NOMO-1 treated with DMSO at 0.1 percent for 48 hours (cell line): Measurements from ENCODE around the gene PANK1.
"Not testable (repeated sequence)": the region's sequence is repeated elsewhere in the genome, so short reads cannot be mapped to it uniquely, and the experiment has no call there.

ENCODE experiments used
- DNase-seq: peaks from one replicate; lab custom pipeline; 2025; ENCODE audit not compliant: unreplicated experiment; lab: John Stamatoyannopoulos, UW

PANK1 gene

DNA sequence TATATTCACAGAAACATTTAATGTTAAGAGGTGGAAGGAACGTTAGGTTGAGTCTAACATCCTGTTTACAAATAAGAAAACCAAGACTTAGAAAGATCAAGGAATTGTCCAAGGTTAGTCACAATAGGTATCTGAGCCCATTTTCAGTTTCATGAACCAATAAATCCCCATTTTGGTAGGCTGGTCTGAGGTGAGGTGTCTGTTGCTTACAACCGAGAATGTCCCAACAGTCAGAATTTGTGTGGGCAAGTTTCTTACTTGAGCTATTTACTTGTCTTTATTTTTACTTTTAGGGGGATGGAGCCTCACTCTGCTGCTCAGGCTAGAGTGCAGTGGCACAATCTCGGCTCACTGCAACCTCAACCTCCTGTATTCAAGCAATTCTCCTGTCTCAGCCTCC, 23.6 kb downstream of the PANK1 start:
- DNase-seq: no peak

- DNase-seq: not testable (repeated sequence)
These were observed 24.7 kb downstream of the PANK1 start for GRCh38 chr10:89620296-89620695.

GRCh38 chr10:89615824-89616223, 29.2 kb downstream of the PANK1 start:
- DNase-seq: no peak

- DNase-seq: no peak
These were observed 29.9 kb downstream of the PANK1 start for GRCh38 chr10:89615112-89615511.

GRCh38 chr10:89613582-89613981, 31.5 kb downstream of the PANK1 start:
- no peak for DNase-seq

DNA sequence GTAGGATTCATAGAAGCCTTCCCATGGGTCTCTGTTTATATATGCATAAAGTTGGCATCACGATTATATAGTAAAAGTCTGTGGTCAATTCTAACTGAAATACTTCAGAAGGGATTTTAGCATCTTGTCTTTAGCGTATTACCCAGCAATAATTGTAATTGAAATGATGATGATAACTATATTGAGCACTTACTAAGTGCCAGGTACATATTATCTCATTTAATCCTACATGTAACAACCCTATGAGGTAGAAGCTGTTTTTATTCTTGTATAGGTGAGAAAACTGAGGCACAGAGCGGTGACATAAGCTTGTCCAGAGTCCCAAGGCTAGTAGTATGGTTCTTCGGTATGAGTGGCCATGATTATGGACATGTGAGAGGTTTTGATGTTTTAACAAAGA, 33.8 kb downstream of the PANK1 start:
- no peak for DNase-seq

- DNase-seq: no peak
These were observed 35.2 kb downstream of the PANK1 start for GRCh38 chr10:89609833-89610346.

DNA sequence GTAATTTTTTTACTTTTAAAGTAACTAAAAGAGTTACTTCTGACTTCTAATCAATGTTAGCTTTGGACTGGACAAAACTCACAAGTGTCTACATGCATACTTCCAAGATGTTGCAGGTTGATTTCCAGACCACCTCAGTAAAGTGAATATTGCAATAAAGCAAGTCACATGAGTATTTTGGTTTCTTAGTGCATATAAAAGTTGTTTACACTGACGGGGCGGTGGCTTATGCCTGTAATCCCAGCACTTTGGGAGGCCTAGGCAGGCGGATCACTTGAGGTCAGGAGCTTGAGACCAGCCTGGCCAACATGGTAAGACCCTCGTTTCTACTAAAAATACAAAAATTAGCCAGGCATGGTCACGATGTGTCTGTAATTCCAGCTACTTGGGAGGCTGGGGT, 40.8 kb downstream of the PANK1 start:
- no peak for DNase-seq

GRCh38 chr10:89602919-89603318, 42.1 kb downstream of the PANK1 start:
- no peak for DNase-seq

DNA sequence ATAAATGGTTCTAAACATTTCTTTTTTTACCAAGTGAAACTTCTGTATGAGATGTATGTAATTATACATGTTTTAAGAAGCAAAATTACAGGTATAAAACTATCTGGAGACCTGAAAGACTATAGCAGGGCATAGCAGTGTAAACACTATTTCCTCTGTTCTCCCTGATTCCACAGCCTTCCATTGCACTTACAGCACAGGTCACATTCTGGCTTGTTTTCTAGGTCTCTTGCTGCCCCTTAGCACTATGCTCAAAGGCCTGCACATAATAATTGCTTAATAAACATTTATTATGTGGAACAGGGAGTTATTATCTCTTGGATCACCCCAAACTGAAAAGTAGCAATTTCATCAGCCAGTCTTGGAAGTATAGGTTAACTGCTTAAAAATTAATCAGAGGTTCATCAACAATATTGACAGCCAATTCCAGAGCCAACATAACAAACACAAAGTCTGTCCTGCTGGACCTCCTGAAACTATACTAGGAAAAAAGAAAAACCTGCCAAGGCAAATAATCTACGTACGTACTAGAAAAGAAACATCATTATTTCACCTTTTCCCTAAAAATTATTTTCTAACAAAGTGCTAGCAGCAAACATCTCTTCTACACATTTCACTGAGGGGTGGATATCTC, 43.2 kb downstream of the PANK1 start:
- DNase-seq: no peak

- DNase-seq: no peak
These were observed 45.0 kb downstream of the PANK1 start for GRCh38 chr10:89600041-89600440.

DNA sequence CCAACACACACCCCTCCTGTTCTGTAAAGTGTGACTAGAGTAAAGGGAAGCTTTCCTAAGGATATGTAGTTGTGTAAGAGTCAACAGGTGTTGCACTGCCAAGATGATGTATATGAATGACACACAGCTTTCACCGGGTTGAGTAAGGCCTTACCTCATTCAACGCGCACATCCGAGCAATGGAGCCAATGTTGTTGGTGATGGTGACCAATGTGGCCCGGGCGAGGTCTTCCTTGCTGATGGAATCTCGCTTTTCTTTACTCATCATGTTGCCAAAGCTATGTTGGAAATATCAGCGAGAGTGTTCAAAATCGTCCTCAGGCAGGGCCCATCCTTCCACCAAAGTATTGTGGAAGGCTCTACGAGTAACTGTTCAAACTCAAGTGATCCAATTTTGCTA, 52.0 kb downstream of the PANK1 start:
- DNase-seq: no peak

DNA sequence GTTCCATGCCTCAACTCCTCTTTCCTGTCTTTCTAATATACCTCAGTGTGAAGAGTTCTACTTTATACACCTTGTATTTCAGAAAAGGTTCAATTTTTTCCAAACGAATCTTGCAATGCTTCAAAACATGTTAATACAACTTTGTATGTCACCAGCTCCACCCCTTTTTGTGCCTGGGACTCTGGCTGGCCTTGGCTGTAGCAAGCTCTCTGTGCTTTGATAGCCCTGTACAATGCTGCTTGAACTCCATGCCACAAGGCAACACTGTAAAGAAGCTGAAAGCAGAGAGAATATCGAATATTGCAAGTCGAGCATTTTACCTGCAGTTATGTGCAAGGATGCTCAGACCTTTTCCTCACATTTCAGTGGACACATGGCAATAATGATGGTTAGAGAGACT, 52.5 kb downstream of the PANK1 start:
- no peak for DNase-seq

DNA sequence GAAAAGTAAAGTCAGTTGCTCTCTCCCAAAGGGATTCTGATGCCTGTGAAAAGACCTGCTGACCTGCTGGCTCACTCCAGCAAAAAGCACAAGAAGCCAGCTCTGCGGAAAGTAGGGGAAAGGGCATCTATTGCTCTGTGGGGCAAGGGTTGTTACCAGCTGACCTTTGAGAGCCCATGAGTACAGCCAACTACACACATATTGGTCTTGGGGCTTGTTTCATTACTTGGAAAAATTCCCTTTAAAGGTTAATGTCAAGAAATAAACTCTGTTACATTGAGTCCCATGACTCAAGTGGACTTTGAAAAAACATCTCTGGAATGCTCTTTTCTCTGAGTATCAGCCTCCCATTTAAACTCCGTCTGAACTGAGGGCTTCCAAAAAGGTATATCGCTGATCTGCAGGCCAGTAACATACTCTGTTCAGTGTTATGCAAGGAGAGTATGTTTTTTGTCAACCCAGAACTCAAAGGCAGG, 53.2 kb downstream of the PANK1 start:
- DNase-seq: no peak

DNA sequence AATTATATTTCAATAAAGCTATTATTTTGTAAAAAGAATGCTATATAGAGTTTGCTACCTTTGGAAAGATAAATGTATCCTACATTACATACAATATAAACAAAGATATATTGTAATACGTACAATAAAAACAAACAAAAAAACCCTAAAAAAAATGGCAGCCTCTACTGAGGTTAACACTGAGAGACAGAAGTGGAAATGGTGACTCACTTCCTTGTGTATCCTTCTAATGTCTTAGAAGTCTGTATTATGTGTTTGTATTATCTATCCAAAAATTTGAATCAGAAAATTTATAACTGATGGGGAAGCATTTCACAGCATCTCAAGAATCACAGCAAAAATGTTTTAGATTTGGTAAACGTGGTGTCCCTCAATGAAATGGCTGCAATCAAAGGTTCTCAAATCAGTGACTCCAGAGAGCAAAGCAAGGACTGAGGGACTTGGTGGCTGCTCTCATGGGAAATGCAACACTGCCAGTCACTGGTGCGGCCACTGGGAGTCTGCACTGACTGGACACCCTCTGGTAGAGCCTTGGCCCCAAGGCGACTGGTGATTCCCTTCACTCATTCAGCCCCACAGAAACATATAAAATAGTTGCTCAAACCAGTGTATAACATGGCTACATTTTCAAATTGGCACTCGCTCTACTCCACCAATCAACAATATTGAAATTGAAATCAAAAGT, 53.8 kb downstream of the PANK1 start:
- no peak for DNase-seq

DNA sequence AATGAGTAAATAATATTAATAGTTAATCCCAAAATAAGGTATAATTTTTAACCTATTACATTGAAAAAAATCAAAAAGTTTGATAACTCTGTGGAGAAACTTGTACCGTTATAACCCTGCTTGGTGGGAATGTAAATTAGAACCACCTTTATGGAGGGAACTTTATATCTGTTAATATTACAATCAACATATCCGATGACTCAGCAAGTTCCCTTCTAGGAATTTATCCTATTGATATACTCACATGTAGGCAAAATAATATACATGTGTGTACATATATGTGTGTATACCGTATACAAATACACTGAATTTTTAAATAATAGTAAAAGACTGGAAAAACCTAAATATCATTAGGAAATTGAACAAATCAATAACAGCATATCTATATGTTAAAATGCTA, 54.7 kb downstream of the PANK1 start:
- DNase-seq: no peak

DNA sequence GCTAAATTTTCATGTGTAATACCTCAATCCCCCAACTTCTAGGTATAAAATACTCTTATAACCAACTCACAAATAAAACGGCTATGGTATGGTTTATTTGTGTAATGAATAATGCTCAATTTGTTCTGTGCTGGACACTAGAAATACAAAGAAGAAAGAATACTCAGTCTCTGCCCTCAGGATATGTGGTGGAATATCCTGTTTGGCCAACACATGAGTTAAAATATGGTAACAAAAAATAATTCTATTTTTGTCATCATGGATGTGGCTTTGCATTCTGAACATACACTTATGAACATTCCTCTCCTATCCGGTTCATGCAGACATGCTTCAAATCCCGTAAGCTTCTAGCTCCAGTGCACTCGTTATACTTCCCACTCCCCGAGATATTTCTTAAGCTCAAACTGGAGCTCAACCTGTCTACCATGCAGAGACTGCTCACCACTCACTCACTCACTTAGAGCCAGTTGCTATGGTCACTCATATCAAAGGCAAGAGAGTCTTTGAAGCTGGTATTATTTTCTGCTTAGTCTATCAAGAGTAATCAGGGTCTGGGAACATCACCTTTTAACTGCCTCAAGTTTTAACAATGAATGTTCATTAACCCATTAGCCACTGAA, 55.8 kb downstream of the PANK1 start:
- DNase-seq: no peak

- no peak for DNase-seq
These were observed 56.4 kb downstream of the PANK1 start for GRCh38 chr10:89588671-89589070.

DNA sequence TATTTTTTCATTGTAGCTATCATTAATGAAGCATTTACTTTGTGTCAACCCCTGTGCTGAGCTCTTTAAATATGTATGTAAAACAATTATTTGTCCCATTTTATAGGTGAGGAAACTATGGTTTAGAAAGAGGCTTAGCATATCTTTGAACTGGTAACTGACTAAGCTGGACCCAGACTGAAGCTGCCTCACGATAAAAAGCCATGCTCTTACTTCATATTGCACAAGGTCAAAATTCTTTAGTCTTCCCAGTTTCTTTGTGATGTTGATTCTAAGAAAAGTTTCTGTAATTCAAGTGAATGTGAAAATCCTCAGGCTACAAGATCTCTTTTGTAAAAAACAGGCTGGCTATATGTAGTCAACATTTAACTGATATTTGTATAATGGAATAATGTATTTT, 63.0 kb downstream of the PANK1 start:
- DNase-seq: no peak

DNA sequence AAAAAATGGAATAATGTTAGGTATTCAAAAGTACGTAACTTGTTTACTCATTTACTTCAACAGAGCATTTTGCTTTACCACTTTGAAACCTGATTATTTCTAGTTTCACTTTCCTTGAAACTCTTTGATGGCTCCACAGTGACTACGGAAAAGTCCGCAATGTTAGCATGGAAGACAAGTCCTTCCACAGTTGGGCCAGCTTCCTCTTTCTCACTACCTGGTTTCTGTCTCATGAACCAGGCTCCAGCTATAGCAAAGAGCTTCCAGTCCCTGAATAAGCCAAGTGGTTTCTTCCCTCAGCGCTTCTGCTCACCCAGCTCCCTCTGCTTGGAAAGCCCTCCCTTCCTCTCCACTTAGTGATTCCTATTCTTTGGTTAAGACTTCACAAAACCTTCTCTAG, 64.8 kb downstream of the PANK1 start:
- DNase-seq: peak; percentile 7

DNA sequence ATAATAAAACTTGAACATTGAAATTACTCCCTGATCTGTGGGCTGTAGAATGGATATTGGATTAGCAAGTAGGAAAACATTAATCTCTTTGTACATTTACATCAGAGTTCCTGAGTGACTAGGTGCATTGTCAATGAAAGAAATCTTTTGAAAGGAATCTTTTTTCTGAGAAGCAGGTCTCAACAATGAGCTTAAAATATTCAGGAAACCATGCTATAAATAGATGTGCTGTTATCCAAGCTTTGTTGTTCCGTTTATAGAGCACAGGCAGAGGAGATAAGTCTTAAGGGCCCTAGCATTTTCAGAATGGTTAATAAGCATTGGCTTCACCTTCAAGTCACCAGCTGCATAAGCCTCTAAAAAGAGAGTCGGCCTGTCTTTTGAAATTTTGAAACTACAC, 68.3 kb downstream of the PANK1 start:
- no peak for DNase-seq

DNA sequence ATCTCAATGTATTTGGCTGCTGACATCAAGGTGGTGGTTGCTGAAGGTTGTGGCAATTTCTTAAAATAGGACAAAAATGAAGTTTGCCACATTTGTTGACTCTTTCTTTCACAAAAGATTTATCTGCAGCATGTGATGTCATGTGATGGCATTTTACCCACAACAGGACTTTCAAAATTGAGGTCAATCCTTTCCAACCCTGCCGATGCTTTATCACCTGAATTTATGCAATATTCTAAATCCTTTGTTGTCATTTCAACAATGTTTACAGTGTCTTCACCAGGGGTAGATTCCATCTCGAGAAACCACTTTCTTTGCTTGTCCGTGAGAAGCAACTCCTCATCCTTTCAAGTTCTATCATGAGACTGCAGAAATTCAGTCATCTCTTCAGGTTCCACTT, 69.0 kb downstream of the PANK1 start:
- DNase-seq: no peak
